Stomach (tissue), 9 donors: ENCODE data around the gene UCHL3. TPM values are rescaled to one million over a fixed set of nuclear protein-coding genes. Genes with fewer than 3 reads are reported as not detected.

ENCODE experiments used
- DNase-seq, 2 donors: peaks; one replicate each; pipeline versions ENCODE4 v3.0.0 to v3.0.0-alpha.2; 2013 to 2019
- H3K27ac ChIP-seq, 5 donors: fragments of 200-600 bp in 4 of 5; sonication (generic) in 4 of 5; one replicate each; pipeline ENCODE4 v1.5.1; 2013 to 2019; ENCODE audit warnings: mild to moderate bottlenecking in 1 of 5, moderate library complexity in 1 of 5
- H3K27me3 ChIP-seq, 3 donors: fragments of 200-600 bp; sonication (generic); one replicate each; pipeline ENCODE4 v1.5.1; 2017 to 2019; ENCODE audit warnings: mixed run types in 1 of 3
- H3K36me3 ChIP-seq, 4 donors: fragments of 200-600 bp; sonication (generic); 1 replicate in 3 of 4; 2 replicates in 1 of 4; pipeline ENCODE4 v1.5.1; 2016 to 2019
- H3K4me1 ChIP-seq, 4 donors: fragments of 200-600 bp; sonication (generic); one replicate each; pipeline ENCODE4 v1.5.1; 2016 to 2019
- H3K4me3 ChIP-seq, 4 donors: fragments of 200-600 bp; sonication (generic) in 3 of 4; one replicate each; pipeline ENCODE4 v1.5.1; 2016 to 2019; ENCODE audit warnings: mild to moderate bottlenecking in 1 of 4
- H3K9me3 ChIP-seq, 4 donors: fragments of 200-600 bp; sonication (generic); one replicate each; pipeline ENCODE4 v1.5.1; 2016 to 2019
- CTCF ChIP-seq, 7 experiments: fragments of 450-650 bp in 4 of 7; fragments of 200-600 bp in 3 of 7; sonication (generic) in 3 of 7; IDR thresholded peaks; one replicate each; pipeline ENCODE4 v1.5.1; 2016 to 2019; ENCODE audit warnings: antibody characterized with exemption in 7 of 7, control low read depth in 2 of 7, mild to moderate bottlenecking in 1 of 7
- EP300 ChIP-seq: sonication (generic); formaldehyde crosslinking; IDR thresholded peaks from one replicate; pipeline ENCODE4 v1.6.1; 2017; ENCODE audit warnings: antibody characterized with exemption
- POLR2A ChIP-seq, 4 donors: fragments of 450-650 bp; IDR thresholded peaks; one replicate each; pipeline ENCODE4 v1.6.1; 2016; ENCODE audit warnings: antibody characterized with exemption in 4 of 4, control low read depth in 2 of 4, mild to moderate bottlenecking in 1 of 4, moderate library complexity in 1 of 4
- POLR2AphosphoS5 ChIP-seq, 3 donors: sonication (generic); formaldehyde crosslinking; IDR thresholded peaks; one replicate each; pipeline ENCODE4 v1.6.1; 2016; ENCODE audit warnings: antibody characterized with exemption in 3 of 3
- WGBS, 5 donors: extraction: QIAGEN DNeasy Blood & Tissue Kit in 3 of 5; methylation state at CpG; one replicate each; pipeline versions ENCODE4 v1.1.5 to v1.1.7; 2013 to 2018; 5-methylcytosine and 5-hydroxymethylcytosine counted together
- intact Hi-C: fragments of 100-400 bp; cut with DNase I; formaldehyde crosslinking; loops from one replicate; pipeline ENCODE4 v1.15.1; 2023; ENCODE audit warnings: low total_unique reads
- polyA plus RNA-seq, 3 donors: library from polyadenylated mRNA; stranded (reverse); fragments of 200-250 nt; gene quantifications; one replicate each; pipeline ENCODE4 v1.2.3, GENCODE V29; 2013
- total RNA-seq, 5 donors: library from RNA; depleted of rRNA; stranded (reverse); fragments of >200 nt; gene quantifications; one replicate each; pipeline versions ENCODE4 v1.1.0 to v1.2.3, GENCODE V29; 2014 to 2016
- donor health status: healthy with polysubstance abuse.
- donor health status: Bipolar disorder and iron deficiency.
- donor health status: healthy.

UCHL3 gene
- total and polyA plus RNA-seq, 8 donors, result 4.1 to 42.2 (median 23.9) TPM; not detected in 1

- DNase-seq, result no peak
- no peaks in the 10 kb centered on the region for H3K9me3 ChIP-seq
- TF ChIP-seq POLR2A (IDR thresholded peaks at IDR 0.05) (no peak), POLR2AphosphoS5 (IDR thresholded peaks at IDR 0.05) (no peak), EP300 (no peak), CTCF (IDR thresholded peaks at IDR 0.05) (no peak)
- no peaks in the 10 kb centered on the region for H3K27me3 ChIP-seq
- no peak overlapping the region for H3K4me3 ChIP-seq
- H3K27ac ChIP-seq, result no peak overlapping the region
- H3K36me3 ChIP-seq, result peaks cover 0 to 12% (median 5%) of the 10 kb centered on the region in 4 donors
- H3K4me1 ChIP-seq, result no peaks in the 10 kb centered on the region
- intact Hi-C loops, result no loop called here
Measured at GRCh38 chr13:75610466-75610865, 60.9 kb downstream of the UCHL3 start.

- WGBS, 5 donors, result 89 to 98% (median 94%) methylated on average over 2 of the region's 2 CpGs
Measured at GRCh38 chr13:75612354-75612753, 62.8 kb downstream of the UCHL3 start.

DNA sequence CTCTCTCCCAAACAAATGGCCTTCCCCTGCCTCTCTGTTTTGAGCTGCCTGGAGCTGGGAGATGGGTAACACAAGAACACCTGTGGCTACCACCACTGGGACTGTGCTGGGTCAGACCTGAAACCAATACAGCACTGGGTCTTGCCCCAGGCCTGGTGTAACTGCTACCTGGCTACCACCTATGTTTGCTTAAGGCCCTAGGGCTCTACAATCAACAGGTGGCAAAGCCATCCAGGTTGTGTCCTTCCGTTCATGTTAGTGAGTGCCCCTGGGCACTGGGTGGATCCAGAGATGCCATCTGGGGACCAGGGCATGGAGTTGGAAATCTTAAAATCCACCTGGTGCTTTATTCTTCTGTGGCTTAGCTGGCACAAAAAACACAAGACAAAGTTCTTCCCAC, 67.6 kb downstream of the UCHL3 start:
- intact Hi-C loops, result no loop called here
- H3K4me3 ChIP-seq, result no peak overlapping the region
- 55 to 100% (median 96%) methylated on average over 1 of the region's 1 CpG for WGBS, 5 donors

More at GRCh38 chr13:75612354-75612753, 62.8 kb downstream of the UCHL3 start:
- no peaks in the 10 kb centered on the region for H3K4me1 ChIP-seq
- H3K27ac ChIP-seq, result no peak overlapping the region
- intact Hi-C loops, result no loop called here
- H3K27me3 ChIP-seq, result no peaks in the 10 kb centered on the region
- no peak for DNase-seq
- H3K4me3 ChIP-seq, result no peak overlapping the region
- TF ChIP-seq EP300 (no peak), CTCF (IDR thresholded peaks at IDR 0.05) (no peak), POLR2AphosphoS5 (IDR thresholded peaks at IDR 0.05) (no peak), POLR2A (IDR thresholded peaks at IDR 0.05) (no peak)
- peaks cover 0 to 9% (median 4%) of the 10 kb centered on the region in 4 donors for H3K36me3 ChIP-seq
- H3K9me3 ChIP-seq, result no peaks in the 10 kb centered on the region

DNA sequence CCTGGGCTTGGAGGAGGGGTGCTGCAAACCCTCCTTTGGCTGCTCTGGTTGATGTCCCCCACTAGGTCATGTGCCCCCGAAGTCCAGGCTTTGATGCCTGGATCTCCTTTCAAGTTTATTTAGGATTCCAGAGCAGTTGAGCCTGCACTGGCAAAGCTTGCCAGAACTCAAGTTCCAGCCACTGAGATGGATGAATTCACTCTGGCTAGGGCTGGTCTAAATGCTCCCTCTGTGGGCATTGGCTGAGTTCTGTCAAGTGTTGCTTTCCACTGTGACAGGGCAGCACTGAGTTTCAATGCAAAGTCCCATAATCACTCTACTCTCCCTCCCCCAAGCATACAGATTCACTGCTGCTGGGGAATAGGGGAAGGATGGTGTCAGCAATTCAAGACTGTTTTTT, 68.7 kb downstream of the UCHL3 start:
- Histone ChIP-seq H3K27ac (no peak overlapping the region), H3K4me3 (no peak overlapping the region), H3K36me3 (peaks cover 0 to 9% (median 4%) of the 10 kb centered on the region in 4 donors), H3K4me1 (no peaks in the 10 kb centered on the region), H3K9me3 (no peaks in the 10 kb centered on the region), H3K27me3 (no peaks in the 10 kb centered on the region)
- intact Hi-C loops, result no loop called here
- TF ChIP-seq POLR2AphosphoS5 (IDR thresholded peaks at IDR 0.05), result no peak
- no peak for TF ChIP-seq POLR2A (IDR thresholded peaks at IDR 0.05)
- no peak for TF ChIP-seq EP300
- no peak for TF ChIP-seq CTCF (IDR thresholded peaks at IDR 0.05)
- no peak for DNase-seq
- 0 to 48% (median 0%) methylated on average over 1 of the region's 1 CpG for WGBS, 5 donors

More for the DNA sequence above, 67.6 kb downstream of the UCHL3 start:
- no peak for DNase-seq
- no peaks in the 10 kb centered on the region for H3K4me1 ChIP-seq
- peaks cover 0 to 9% (median 4%) of the 10 kb centered on the region in 4 donors for H3K36me3 ChIP-seq
- H3K27me3 ChIP-seq, result no peaks in the 10 kb centered on the region
- no peaks in the 10 kb centered on the region for H3K9me3 ChIP-seq
- TF ChIP-seq CTCF (IDR thresholded peaks at IDR 0.05) (no peak), POLR2AphosphoS5 (IDR thresholded peaks at IDR 0.05) (no peak), EP300 (no peak), POLR2A (IDR thresholded peaks at IDR 0.05) (no peak)
- H3K27ac ChIP-seq, result no peak overlapping the region
